COLO668 (cell line): ENCODE data around the gene DUSP9.
"Not testable (repeated sequence)": the region's sequence is repeated elsewhere in the genome, so short reads cannot be mapped to it uniquely, and the experiment has no call there.

Experiments
- DNase-seq: peaks from one replicate; lab custom pipeline; 2025; ENCODE audit not compliant: unreplicated experiment; lab: John Stamatoyannopoulos, UW

Gene DUSP9

GRCh38 chrX:153646620-153647373, at the start of gene DUSP9:
DUSP9 (plus strand) TSS chrX:153647203; CDS start chrX:153647954, 751 bp downstream.
- peak; percentile 14 for DNase-seq

- peak; percentile 65 for DNase-seq
Observed at GRCh38 chrX:153598541-153599191, 48.3 kb upstream of the DUSP9 start, which contains the start of gene CCNQ. CCNQ (minus strand) TSS chrX:153599139; CDS start chrX:153599073, 66 bp downstream.

GRCh38 chrX:153599192-153600031, 47.6 kb upstream of the DUSP9 start:
- peak; percentile 97 for DNase-seq

GRCh38 chrX:153600032-153600373, 47.0 kb upstream of the DUSP9 start:
- peak; percentile 13 for DNase-seq

- no peak for DNase-seq
Observed at GRCh38 chrX:153600921-153601320, 46.1 kb upstream of the DUSP9 start.

GRCh38 chrX:153601511-153602110, 45.4 kb upstream of the DUSP9 start:
- no peak for DNase-seq

- DNase-seq, result no peak
Observed at GRCh38 chrX:153602601-153603000, 44.4 kb upstream of the DUSP9 start.

- DNase-seq, result no peak
Observed at GRCh38 chrX:153603131-153603656, 43.8 kb upstream of the DUSP9 start.

- DNase-seq, result not testable (repeated sequence)
Observed at GRCh38 chrX:153604666-153605380, 42.2 kb upstream of the DUSP9 start.

- no peak for DNase-seq
Observed at GRCh38 chrX:153606503-153606902, 40.5 kb upstream of the DUSP9 start.

GRCh38 chrX:153608376-153608775, 38.6 kb upstream of the DUSP9 start:
- no peak for DNase-seq

- no peak for DNase-seq
Observed at GRCh38 chrX:153608806-153609205, 38.2 kb upstream of the DUSP9 start.

GRCh38 chrX:153609917-153610835, 36.8 kb upstream of the DUSP9 start:
- peak; percentile 78 for DNase-seq

GRCh38 chrX:153610836-153611213, 36.2 kb upstream of the DUSP9 start:
- DNase-seq, result no peak

- no peak for DNase-seq
Observed at GRCh38 chrX:153611298-153612095, 35.5 kb upstream of the DUSP9 start.

- DNase-seq, result no peak
Observed at GRCh38 chrX:153612413-153612812, 34.6 kb upstream of the DUSP9 start.

GRCh38 chrX:153614818-153615217, 32.2 kb upstream of the DUSP9 start:
- DNase-seq, result no peak

GRCh38 chrX:153620576-153620975, 26.4 kb upstream of the DUSP9 start:
- DNase-seq, result no peak
